Choroid plexus epithelial cell (primary cell): ENCODE data around the gene CNNM3.
A peak's percentile ranks its signal among the peaks of the same experiment; 100 is the strongest.

Experiments
- DNase-seq: peaks from one replicate; pipeline ENCODE4 v3.0.0-alpha.2; 2010; ENCODE audit warnings: low read depth
- H3K4me3 ChIP-seq: 2 replicates; pipeline ENCODE4 v1.5.1; 2011; ENCODE audit warnings: low read depth, mild to moderate bottlenecking, control low read depth, low read length, moderate library complexity
- TF ChIP-seq, protein P1 (sequence below): conservative IDR thresholded peaks from 2 replicates; pipeline ENCODE4 v1.5.1; 2011; ENCODE audit warnings: low read depth, mild to moderate bottlenecking, control low read depth, inconsistent platforms, low read length, moderate library complexity

Gene CNNM3

DNA sequence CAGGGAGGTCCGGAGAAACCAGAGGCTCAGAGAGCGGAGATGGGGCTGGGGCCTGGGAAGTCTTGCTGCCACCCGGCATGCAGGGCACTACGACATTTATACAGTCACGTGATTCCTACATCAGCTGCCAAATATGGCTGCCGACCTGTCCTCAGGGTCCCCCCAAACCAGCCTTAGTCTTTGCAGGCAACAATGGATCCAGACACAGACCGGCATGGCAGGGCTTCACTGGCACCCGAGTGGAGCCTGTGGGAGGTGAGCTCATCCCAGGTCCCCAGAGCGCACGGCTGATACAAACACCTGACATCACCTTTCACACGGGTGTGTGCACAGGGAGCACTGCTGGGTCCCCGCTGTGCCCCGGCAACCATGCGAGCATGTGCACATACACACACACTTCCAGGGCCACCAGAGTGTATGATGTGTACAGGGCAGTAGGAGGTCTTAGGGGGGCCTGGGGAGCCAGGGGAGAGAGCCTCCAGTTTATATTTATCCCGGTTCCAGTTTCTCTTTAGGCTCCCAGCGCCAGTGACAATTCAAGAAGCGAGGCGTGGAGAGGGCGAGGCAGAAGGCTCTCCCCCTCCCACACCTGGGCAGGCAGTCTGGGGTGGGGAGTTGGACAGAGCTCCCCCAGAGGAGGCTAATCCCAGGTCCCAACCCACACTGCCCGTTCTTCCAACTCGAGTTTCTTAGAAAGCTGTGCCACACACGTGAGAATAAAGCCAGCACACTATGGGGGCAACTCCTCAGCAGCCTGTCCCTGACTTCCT, 51.1 kb downstream of the CNNM3 start:
- DNase-seq, result no peak
- H3K4me3 ChIP-seq, result peak overlapping the region; percentile 89

DNA sequence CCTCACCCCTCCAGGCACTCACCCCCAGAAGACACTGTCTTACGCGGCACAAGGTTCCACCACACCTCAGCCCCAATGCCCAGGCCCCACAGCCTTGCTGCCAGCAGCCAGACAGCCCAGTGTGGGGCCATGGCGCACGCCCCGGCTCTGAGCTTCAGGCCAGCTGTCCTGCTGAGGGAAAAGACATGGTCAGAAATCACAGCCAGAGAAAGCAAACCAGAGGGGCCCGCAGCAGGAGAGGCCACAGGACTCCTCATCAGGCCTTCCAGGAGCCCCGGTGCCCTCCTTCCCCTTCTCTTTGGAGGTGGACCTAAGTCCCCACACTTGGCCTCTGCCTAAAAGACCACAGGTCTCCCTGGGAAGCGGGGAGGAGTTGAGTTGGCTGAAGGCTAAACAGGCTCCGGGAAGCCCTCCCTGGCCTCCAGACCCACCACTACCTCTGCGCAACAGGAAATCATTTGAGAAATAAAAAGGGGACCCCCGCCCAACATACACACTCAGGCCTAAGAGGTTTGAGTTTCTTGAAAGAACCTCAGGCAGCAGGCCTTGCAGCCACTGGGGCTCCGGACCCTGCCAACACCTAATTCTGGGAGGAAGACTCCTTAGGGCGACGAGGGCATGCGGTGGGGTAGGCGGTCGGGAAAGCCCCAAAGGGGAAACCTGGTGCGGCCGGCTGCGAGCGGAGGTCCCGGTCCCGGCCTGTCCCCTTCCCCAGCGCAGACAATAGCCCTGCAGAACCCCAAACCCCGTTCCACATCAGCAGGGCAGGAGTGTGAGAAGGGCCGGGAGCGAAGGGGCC, 51.9 kb downstream of the CNNM3 start:
- peak; percentile 70 for DNase-seq
- peak overlapping the region; percentile 89 for H3K4me3 ChIP-seq
- TF ChIP-seq, protein P1, sequence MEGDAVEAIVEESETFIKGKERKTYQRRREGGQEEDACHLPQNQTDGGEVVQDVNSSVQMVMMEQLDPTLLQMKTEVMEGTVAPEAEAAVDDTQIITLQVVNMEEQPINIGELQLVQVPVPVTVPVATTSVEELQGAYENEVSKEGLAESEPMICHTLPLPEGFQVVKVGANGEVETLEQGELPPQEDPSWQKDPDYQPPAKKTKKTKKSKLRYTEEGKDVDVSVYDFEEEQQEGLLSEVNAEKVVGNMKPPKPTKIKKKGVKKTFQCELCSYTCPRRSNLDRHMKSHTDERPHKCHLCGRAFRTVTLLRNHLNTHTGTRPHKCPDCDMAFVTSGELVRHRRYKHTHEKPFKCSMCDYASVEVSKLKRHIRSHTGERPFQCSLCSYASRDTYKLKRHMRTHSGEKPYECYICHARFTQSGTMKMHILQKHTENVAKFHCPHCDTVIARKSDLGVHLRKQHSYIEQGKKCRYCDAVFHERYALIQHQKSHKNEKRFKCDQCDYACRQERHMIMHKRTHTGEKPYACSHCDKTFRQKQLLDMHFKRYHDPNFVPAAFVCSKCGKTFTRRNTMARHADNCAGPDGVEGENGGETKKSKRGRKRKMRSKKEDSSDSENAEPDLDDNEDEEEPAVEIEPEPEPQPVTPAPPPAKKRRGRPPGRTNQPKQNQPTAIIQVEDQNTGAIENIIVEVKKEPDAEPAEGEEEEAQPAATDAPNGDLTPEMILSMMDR, result no peak

More for the DNA sequence above, 51.1 kb downstream of the CNNM3 start:
- TF ChIP-seq, protein P1, result no peak

DNA sequence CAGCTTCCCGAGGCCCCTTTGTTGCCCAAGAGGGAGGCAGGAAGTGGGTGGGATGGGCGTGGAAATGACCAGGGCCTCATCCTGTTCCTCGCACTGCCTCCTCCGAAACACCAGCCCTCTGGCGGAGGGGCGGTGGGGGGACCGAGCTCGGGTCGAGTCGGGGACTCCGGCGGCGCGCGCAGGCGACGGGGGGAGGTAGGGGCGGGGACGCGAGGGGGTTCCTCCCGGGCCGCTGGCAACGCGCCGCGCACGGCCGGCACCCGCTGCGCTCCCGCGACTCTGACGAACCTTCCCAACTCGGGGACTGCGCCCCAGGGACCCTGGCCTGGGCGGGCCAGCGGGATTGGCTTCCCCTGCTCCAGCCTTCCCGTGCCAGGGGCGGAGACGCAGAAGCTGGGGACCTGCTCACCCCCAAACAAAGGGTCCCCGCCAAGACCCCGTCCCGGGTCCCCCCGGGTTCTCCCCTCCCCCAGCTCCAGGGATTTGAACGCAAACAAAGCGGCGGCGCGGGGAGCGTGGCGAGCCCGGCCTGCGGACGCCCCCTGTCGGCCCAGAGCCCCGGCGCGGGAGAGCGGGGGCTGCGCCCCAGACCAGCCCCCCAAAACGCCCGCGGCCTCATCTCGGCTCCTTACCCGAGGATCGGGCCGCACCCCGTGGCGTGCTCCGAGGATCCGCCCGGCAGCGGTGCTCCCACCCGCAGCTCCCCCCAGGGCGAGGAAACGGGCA, 52.6 kb downstream of the CNNM3 start:
- peak; percentile 95 for DNase-seq
- H3K4me3 ChIP-seq, result peak overlapping the region; percentile 89
- TF ChIP-seq, protein P1, result peak; percentile 41

DNA sequence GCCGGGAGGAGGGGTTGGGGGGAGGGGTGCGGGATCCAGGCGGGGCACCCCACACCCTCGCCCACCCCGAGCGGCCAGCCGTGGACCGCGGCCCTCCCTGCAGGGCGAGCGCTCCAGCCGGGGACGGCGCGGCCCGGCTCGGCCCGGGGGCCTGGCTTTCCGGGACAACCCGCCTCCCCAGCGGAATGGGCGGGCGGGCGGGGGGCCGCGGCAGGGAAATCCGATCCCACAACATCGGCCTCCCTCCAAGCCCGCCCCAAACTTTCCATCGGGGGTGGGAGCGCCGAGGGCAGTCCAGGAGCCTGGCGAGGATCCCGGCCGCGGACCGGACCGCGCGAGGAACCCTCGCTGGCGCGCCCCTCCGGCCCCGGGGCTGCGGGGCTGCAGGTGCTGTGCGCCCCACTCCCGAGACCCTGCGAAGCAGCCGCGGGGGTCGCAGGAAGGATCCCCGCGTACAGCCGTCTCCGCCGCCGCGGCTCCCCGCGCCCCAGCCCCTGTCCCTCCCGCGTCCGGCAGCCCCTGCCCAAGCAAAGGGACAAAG, 53.3 kb downstream of the CNNM3 start:
- peak overlapping the region; percentile 89 for H3K4me3 ChIP-seq
- TF ChIP-seq, protein P1, result no peak
- peak; percentile 92 for DNase-seq

GRCh38 chr2:96869822-96870625, 54.0 kb downstream of the CNNM3 start, which contains the start of gene SEMA4C:
TSS of gene SEMA4C (minus strand) at chr2:96870080. CDS start at chr2:96867886, 2,194 bp downstream.
- H3K4me3 ChIP-seq, result peak within 1 kb of the TSS; percentile 89
- peak; percentile 53 for DNase-seq
- TF ChIP-seq, protein P1, result no peak
